Astrocyte (in vitro differentiated cells and primary cell): ENCODE data around the gene CHD6. TPM values are rescaled to one million over a fixed set of nuclear protein-coding genes. Genes with fewer than 3 reads are reported as not detected.

ENCODE experiments used
- DNase-seq: peaks from one replicate; pipeline ENCODE4 v3.0.0-alpha.2; 2010; ENCODE audit warnings: low read depth
- FAIRE-seq: peaks from 2 replicates; lab custom pipeline; 2011; peaks lifted over from hg19 to GRCh38; lab: Jason Lieb, UNC
- H2AFZ ChIP-seq: 2 replicates; pipeline ENCODE4 v1.6.0; 2012; ENCODE audit warnings: low read depth, low read length, inconsistent platforms
- H3K27ac ChIP-seq: 2 replicates; pipeline ENCODE4 v1.5.1; 2011; ENCODE audit warnings: low read depth, low read length, inconsistent platforms
- H3K27me3 ChIP-seq: 2 replicates; pipeline ENCODE4 v1.6.0; 2011; ENCODE audit warnings: low read length, inconsistent platforms; ENCODE audit not compliant: insufficient read depth
- H3K36me3 ChIP-seq: 2 replicates; pipeline ENCODE4 v1.5.1; 2011; ENCODE audit warnings: low read length, inconsistent platforms; ENCODE audit not compliant: insufficient read depth
- H3K4me1 ChIP-seq: 2 replicates; pipeline ENCODE4 v1.5.1; 2011; ENCODE audit warnings: low read length, inconsistent platforms; ENCODE audit not compliant: insufficient read depth
- H3K4me2 ChIP-seq: 2 replicates; pipeline ENCODE4 v1.6.0; 2012; ENCODE audit warnings: low read length, inconsistent platforms
- H3K4me3 ChIP-seq: 2 replicates; pipeline ENCODE4 v1.5.1; 2011; ENCODE audit warnings: low read depth, mild to moderate bottlenecking, low read length, inconsistent platforms; ENCODE audit not compliant: insufficient read depth
- H3K79me2 ChIP-seq: 2 replicates; pipeline ENCODE4 v1.6.0; 2012; ENCODE audit warnings: mild to moderate bottlenecking, low read length, inconsistent platforms; ENCODE audit not compliant: insufficient read depth
- H3K9ac ChIP-seq: 2 replicates; pipeline ENCODE4 v1.6.0; 2012; ENCODE audit warnings: mild to moderate bottlenecking, low read length, inconsistent platforms
- H3K9me3 ChIP-seq: 2 replicates; pipeline ENCODE4 v1.5.1; 2012; ENCODE audit warnings: low read depth, mild to moderate bottlenecking, low read length, inconsistent platforms; ENCODE audit not compliant: insufficient read depth
- H4K20me1 ChIP-seq: 2 replicates; pipeline ENCODE4 v1.6.0; 2012; ENCODE audit warnings: low read length, inconsistent platforms; ENCODE audit not compliant: insufficient read depth
- H3K27ac Mint-ChIP-seq: one replicate; pipeline ENCODE4 v1.8.0; 2021; ENCODE audit warnings: mild to moderate bottlenecking, mixed read lengths; ENCODE audit not compliant: unreplicated experiment
- H3K27me3 Mint-ChIP-seq: one replicate; pipeline ENCODE4 v1.8.0; 2021; ENCODE audit warnings: low read depth, mixed read lengths; ENCODE audit not compliant: unreplicated experiment
- H3K36me3 Mint-ChIP-seq: one replicate; pipeline ENCODE4 v1.8.0; 2021; ENCODE audit warnings: low read depth, mixed read lengths; ENCODE audit not compliant: unreplicated experiment
- H3K4me1 Mint-ChIP-seq: one replicate; pipeline ENCODE4 v1.8.0; 2021; ENCODE audit warnings: low read depth, mixed read lengths; ENCODE audit not compliant: unreplicated experiment
- H3K4me3 Mint-ChIP-seq: one replicate; pipeline ENCODE4 v1.8.0; 2021; ENCODE audit warnings: mild to moderate bottlenecking, moderate library complexity, mixed read lengths; ENCODE audit not compliant: unreplicated experiment
- H3K9me3 Mint-ChIP-seq: one replicate; pipeline ENCODE4 v1.8.0; 2021; ENCODE audit warnings: mild to moderate bottlenecking, mixed read lengths; ENCODE audit not compliant: unreplicated experiment
- EZH2 ChIP-seq: IDR thresholded peaks from 2 replicates; pipeline ENCODE4 v1.6.1; 2012; ENCODE audit warnings: mild to moderate bottlenecking, low read length, inconsistent platforms; ENCODE audit not compliant: insufficient read depth
- total RNA-seq: library from RNA; stranded (reverse); gene quantifications from 2 replicates; pipeline ENCODE4 v1.2.1, GENCODE V29; 2021
- TF ChIP-seq, protein P1 (sequence below): IDR thresholded peaks from 2 replicates; pipeline ENCODE4 v1.5.1; 2011; ENCODE audit warnings: low read depth, mild to moderate bottlenecking, inconsistent platforms, low read length, moderate library complexity; ENCODE audit not compliant: insufficient read depth

The CHD6 gene
- total RNA-seq, 1 donor from 2014 or later = 44.7 TPM

DNA sequence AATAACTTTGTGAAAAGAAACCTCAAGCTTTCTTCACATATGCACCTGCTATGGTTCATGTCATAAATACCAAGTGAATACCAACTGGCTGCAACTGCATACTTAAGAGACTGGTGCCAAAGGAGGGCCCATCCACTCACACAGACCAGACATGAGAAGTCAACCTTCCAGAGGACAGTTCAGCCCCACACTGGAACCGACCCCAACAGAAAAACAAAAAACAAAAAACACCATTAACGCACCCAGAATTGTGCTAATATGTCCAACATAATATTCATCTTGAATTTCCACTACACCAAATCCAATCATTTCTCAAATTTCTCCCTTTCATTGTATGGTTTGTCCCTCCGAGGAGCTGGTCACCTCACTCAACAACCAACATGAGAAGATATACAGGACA is 42.8 kb downstream of the CHD6 start:
- TF ChIP-seq, protein P1, sequence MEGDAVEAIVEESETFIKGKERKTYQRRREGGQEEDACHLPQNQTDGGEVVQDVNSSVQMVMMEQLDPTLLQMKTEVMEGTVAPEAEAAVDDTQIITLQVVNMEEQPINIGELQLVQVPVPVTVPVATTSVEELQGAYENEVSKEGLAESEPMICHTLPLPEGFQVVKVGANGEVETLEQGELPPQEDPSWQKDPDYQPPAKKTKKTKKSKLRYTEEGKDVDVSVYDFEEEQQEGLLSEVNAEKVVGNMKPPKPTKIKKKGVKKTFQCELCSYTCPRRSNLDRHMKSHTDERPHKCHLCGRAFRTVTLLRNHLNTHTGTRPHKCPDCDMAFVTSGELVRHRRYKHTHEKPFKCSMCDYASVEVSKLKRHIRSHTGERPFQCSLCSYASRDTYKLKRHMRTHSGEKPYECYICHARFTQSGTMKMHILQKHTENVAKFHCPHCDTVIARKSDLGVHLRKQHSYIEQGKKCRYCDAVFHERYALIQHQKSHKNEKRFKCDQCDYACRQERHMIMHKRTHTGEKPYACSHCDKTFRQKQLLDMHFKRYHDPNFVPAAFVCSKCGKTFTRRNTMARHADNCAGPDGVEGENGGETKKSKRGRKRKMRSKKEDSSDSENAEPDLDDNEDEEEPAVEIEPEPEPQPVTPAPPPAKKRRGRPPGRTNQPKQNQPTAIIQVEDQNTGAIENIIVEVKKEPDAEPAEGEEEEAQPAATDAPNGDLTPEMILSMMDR = no peak
- no peak for TF ChIP-seq EZH2
- no peak overlapping the region for H3K4me3 Mint-ChIP-seq
- peaks cover 90% of the 10 kb centered on the region for H3K79me2 ChIP-seq

DNA sequence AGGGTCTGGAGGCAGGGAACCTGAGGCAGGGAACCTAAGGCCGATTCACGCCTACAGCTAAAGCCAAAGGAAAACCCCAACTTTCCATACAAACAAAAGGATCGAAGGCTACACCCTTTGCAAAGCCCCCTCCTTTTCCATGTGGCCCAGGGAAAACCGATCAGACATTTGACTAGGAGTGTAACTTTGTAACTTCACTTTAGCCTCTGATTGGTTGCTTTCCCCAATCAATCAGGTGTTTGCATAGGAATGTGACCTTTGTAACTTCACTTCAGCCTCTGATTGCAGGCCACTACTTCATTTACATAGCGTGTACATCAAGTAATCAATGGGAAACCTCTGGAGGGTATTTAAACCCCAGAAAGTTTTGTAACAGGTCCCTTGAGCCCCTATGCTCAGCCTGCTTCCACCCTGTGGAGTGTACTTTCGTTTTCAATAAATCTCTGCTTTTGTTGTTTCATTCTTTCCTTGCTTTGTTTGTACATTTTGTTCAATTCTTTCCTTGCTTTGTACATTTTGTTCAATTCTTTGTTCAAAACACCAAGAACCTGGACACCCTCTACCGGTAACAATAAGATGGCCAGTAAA is 43.3 kb downstream of the CHD6 start:
- Histone ChIP-seq H3K9me3 (no peaks in the 10 kb centered on the region), H3K4me1 (peaks cover 3% of the 10 kb centered on the region), H3K27me3 (no peaks in the 10 kb centered on the region), H3K4me3 (no peak overlapping the region), H4K20me1 (peaks cover 76% of the 10 kb centered on the region), H3K27ac (no peak overlapping the region), H3K79me2 (peaks cover 90% of the 10 kb centered on the region), H3K36me3 (no peaks in the 10 kb centered on the region), H2AFZ (no peak overlapping the region), H3K9ac (no peak overlapping the region), H3K4me2 (no peak overlapping the region)
- DNase-seq = no peak
- no peaks in the 10 kb centered on the region for H3K9me3 Mint-ChIP-seq
- TF ChIP-seq EZH2 = no peak
- TF ChIP-seq, protein P1 = no peak
- peaks cover 22% of the 10 kb centered on the region for H3K4me1 Mint-ChIP-seq
- no peak overlapping the region for H3K27ac Mint-ChIP-seq
- FAIRE-seq = no peak
- no peaks in the 10 kb centered on the region for H3K27me3 Mint-ChIP-seq
- H3K36me3 Mint-ChIP-seq = no peaks in the 10 kb centered on the region
- no peak overlapping the region for H3K4me3 Mint-ChIP-seq

More for the DNA sequence above, 42.8 kb downstream of the CHD6 start:
- Histone ChIP-seq H3K36me3 (no peaks in the 10 kb centered on the region), H3K4me2 (no peak overlapping the region), H3K27ac (no peak overlapping the region), H4K20me1 (peaks cover 76% of the 10 kb centered on the region), H2AFZ (no peak overlapping the region), H3K9me3 (no peaks in the 10 kb centered on the region), H3K27me3 (no peaks in the 10 kb centered on the region), H3K9ac (no peak overlapping the region), H3K4me3 (no peak overlapping the region), H3K4me1 (peaks cover 3% of the 10 kb centered on the region)
- H3K36me3 Mint-ChIP-seq = no peaks in the 10 kb centered on the region
- no peak overlapping the region for H3K27ac Mint-ChIP-seq
- no peaks in the 10 kb centered on the region for H3K9me3 Mint-ChIP-seq
- FAIRE-seq = no peak
- DNase-seq = no peak
- peaks cover 21% of the 10 kb centered on the region for H3K4me1 Mint-ChIP-seq
- H3K27me3 Mint-ChIP-seq = no peaks in the 10 kb centered on the region

DNA sequence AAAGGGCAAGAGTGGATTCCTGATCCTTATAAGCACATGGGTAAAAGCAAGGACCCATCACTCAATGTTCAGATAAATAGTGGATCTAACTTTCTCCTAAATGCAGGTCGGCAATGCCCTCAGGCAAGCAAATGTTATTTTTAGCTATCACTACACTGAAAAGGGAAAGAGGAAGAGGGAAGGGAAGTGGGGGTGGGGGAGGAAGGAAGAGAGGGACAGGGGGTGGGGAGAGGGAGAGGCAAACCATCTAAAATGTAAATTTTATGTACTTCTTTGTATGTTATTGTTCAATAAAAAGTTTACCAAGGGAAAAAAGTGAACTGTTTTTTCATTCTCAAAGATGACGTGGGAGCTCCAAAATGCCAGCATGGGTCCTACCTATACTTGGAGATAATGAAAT is 44.2 kb downstream of the CHD6 start:
- Histone ChIP-seq H3K9ac (no peak overlapping the region), H3K4me2 (no peak overlapping the region), H3K9me3 (no peaks in the 10 kb centered on the region), H2AFZ (no peak overlapping the region), H3K4me3 (no peak overlapping the region), H3K27ac (no peak overlapping the region), H3K36me3 (no peaks in the 10 kb centered on the region), H4K20me1 (peaks cover 76% of the 10 kb centered on the region), H3K4me1 (peaks cover 3% of the 10 kb centered on the region), H3K27me3 (no peaks in the 10 kb centered on the region), H3K79me2 (peaks cover 89% of the 10 kb centered on the region)
- H3K9me3 Mint-ChIP-seq = no peaks in the 10 kb centered on the region
- TF ChIP-seq EZH2 = no peak
- TF ChIP-seq, protein P1 = no peak
- FAIRE-seq = no peak
- DNase-seq = no peak
- H3K27me3 Mint-ChIP-seq = no peaks in the 10 kb centered on the region
- H3K4me1 Mint-ChIP-seq = peaks cover 22% of the 10 kb centered on the region
- peak overlapping the region; percentile 30 for H3K27ac Mint-ChIP-seq
- H3K4me3 Mint-ChIP-seq = no peak overlapping the region
- no peaks in the 10 kb centered on the region for H3K36me3 Mint-ChIP-seq
